Right atrium auricular region (tissue), 2 donors: Measurements from ENCODE around the gene SLCO4A1. TPM values are rescaled to one million over a fixed set of nuclear protein-coding genes. Genes with fewer than 3 reads are reported as not detected.

Experiments
- DNase-seq: peaks from one replicate; pipeline ENCODE4 v3.0.0-alpha.2; 2019; ENCODE audit warnings: low spot score
- H3K27ac ChIP-seq, 2 donors: fragments of 200-600 bp; sonication (generic); 1 replicate in 1 of 2; 2 replicates in 1 of 2; pipeline ENCODE4 v1.5.1; 2016 to 2019
- H3K27me3 ChIP-seq, 2 donors: fragments of 200-600 bp; sonication (generic); one replicate each; pipeline versions ENCODE4 v1.5.1 to v1.6.0; 2017 to 2019
- H3K36me3 ChIP-seq: fragments of 200-600 bp; sonication (generic); one replicate; pipeline ENCODE4 v1.5.1; 2016
- H3K4me1 ChIP-seq, 2 donors: fragments of 200-600 bp; sonication (generic); one replicate each; pipeline versions ENCODE4 v1.5.1 to v1.6.0; 2017 to 2019
- H3K4me3 ChIP-seq, 2 donors: fragments of 200-600 bp; sonication (generic); 1 replicate in 1 of 2; 2 replicates in 1 of 2; pipeline ENCODE4 v1.5.1; 2017 to 2019; ENCODE audit warnings: mild to moderate bottlenecking in 1 of 2, moderate library complexity in 1 of 2
- H3K9me3 ChIP-seq, 2 donors: fragments of 200-600 bp; sonication (generic); one replicate each; pipeline ENCODE4 v1.5.1; 2019
- CTCF ChIP-seq, 2 donors: fragments of 200-600 bp; sonication (generic); IDR thresholded peaks; one replicate each; pipeline ENCODE4 v1.5.1; 2019; ENCODE audit warnings: antibody characterized with exemption in 2 of 2
- total RNA-seq, 2 donors: library from RNA; depleted of rRNA; stranded (reverse); fragments of >200 nt; gene quantifications; one replicate each; pipeline ENCODE4 v1.1.0, GENCODE V29; 2016

Gene SLCO4A1
- total RNA-seq, 2 donors from 2014 or later, result 13.4 to 19.8 TPM

GRCh38 chr20:62710221-62710885 is 68.0 kb downstream of the SLCO4A1 start:
- no peaks in the 10 kb centered on the region for H3K9me3 ChIP-seq
- no peak for TF ChIP-seq CTCF (IDR thresholded peaks at IDR 0.05)
- no peak overlapping the region for H3K27ac ChIP-seq
- DNase-seq, result no peak
- no peak overlapping the region for H3K4me3 ChIP-seq
- peaks cover 0 to 24% of the 10 kb centered on the region in 2 donors for H3K4me1 ChIP-seq
- H3K27me3 ChIP-seq, result peaks cover 5 to 34% of the 10 kb centered on the region in 2 donors
- H3K36me3 ChIP-seq, result no peaks in the 10 kb centered on the region

DNA sequence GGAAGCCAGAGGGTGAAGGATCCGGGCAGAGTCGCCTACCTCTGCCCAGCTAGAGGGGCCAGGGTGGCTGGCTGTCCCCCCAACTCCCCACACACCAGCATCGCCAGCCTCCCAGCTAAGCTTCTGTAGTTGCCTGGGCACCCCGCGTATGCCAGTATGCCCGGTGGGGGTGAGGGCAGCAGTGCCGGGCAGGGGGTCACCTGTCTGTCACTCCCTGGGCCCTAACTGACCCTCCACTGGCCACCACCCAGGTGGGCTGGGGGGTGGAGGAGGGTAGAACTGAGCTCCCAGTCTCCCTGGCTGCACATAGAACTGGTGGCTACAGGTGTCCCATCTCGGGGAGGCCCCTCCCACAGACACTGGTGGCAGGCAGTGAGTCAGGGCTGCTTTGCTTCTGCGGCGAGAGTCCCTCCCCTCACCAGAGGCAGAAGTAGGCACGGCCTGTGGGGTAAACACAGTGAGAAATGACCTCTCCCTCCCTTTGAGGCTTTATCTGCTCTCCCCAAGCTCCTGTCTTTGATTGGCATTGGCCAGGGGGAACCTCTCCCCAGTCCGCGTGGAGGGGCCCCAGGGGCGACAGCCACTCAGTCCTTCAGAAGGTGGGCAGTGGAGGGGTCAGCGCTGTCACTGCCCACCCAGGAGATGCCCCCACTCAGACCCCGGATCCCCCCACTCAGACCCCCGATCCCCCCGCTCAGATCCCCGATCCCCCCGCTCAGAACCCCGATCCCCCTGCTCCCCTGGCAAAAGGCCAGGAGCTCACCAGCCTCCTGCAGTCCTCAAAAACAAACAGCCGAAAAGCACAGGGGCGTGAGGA is 68.8 kb downstream of the SLCO4A1 start:
- Histone ChIP-seq H3K4me3 (no peak overlapping the region), H3K36me3 (no peaks in the 10 kb centered on the region), H3K9me3 (no peaks in the 10 kb centered on the region), H3K27ac (no peak overlapping the region), H3K27me3 (peaks cover 5 to 34% of the 10 kb centered on the region in 2 donors), H3K4me1 (peaks cover 0 to 24% of the 10 kb centered on the region in 2 donors)
- no peak for DNase-seq
- TF ChIP-seq CTCF (IDR thresholded peaks at IDR 0.05), result no peak

DNA sequence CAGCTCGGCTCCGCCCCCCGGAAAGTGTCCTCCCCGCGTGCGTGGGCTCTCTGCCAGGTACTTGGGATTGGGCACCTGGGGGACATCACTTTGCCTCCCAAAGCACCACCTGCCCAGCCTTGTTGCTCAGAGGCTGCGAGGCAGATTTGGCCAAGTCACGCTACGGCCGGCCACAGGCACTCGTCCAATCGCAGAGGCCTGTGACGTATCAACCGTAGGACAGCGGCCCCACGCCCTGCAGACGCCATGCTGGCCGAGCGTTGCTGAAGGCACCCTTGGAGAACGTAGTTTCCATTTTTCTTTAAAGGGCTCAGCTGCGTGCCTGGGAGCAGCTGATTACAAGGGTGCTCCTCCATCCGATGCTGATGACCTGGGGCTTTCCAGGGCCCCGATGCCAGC is 69.4 kb downstream of the SLCO4A1 start:
- no peak for TF ChIP-seq CTCF (IDR thresholded peaks at IDR 0.05)
- Histone ChIP-seq H3K9me3 (no peaks in the 10 kb centered on the region), H3K4me3 (no peak overlapping the region), H3K36me3 (no peaks in the 10 kb centered on the region), H3K4me1 (peaks cover 0 to 24% of the 10 kb centered on the region in 2 donors), H3K27me3 (peaks cover 5 to 34% of the 10 kb centered on the region in 2 donors), H3K27ac (no peak overlapping the region)
- no peak for DNase-seq

DNA sequence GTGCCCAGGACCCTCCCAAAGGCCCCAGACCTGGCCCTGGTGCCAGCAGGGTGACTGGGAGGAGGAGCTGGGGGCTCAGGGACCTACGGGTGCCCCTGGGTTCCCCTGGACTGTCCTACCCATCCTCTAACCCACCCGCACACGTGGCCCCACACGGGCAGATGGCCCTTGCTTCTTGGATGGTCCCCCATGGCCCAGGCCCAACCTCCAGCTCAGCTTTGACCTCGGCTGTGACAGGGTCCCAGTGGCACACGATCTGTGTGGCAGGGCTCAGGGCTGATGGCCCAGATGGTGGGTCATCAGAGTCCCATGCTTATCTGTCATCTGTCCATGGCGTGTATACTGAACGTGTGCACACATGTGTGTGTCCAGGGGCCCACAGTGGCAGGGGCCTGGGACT is 70.3 kb downstream of the SLCO4A1 start:
- H3K36me3 ChIP-seq, result no peaks in the 10 kb centered on the region
- H3K4me3 ChIP-seq, result no peak overlapping the region
- peaks cover 5 to 30% of the 10 kb centered on the region in 2 donors for H3K27me3 ChIP-seq
- TF ChIP-seq CTCF (IDR thresholded peaks at IDR 0.05), result no peak
- H3K9me3 ChIP-seq, result no peaks in the 10 kb centered on the region
- H3K4me1 ChIP-seq, result peaks cover 0 to 24% of the 10 kb centered on the region in 2 donors
- H3K27ac ChIP-seq, result no peak overlapping the region
- DNase-seq, result no peak

- DNase-seq, result no peak
- TF ChIP-seq CTCF (IDR thresholded peaks at IDR 0.05), result no peak
- Histone ChIP-seq H3K27ac (no peak overlapping the region), H3K4me3 (no peak overlapping the region), H3K27me3 (peaks cover 5 to 21% of the 10 kb centered on the region in 2 donors), H3K4me1 (peaks cover 0 to 19% of the 10 kb centered on the region in 2 donors), H3K9me3 (no peaks in the 10 kb centered on the region), H3K36me3 (no peaks in the 10 kb centered on the region)
These were observed 71.7 kb downstream of the SLCO4A1 start for GRCh38 chr20:62714006-62714405.
